Mesenchymal stem cell (in vitro differentiated cells and primary cell): ENCODE measurements around the gene NRP2.
A peak's percentile ranks its signal among the peaks of the same experiment; 100 is the strongest.

Experiments used
- DNase-seq: peaks from one replicate; pipeline ENCODE4 v3.0.0-alpha.2; 2013
- H2AFZ ChIP-seq: one replicate; pipeline ENCODE4 v1.6.1; 2013; ENCODE audit warnings: low read depth, mild to moderate bottlenecking, control low read depth, inconsistent platforms, low read length, moderate library complexity
- H2AK5ac ChIP-seq: 2 replicates; pipeline ENCODE4 v1.6.1; 2013; ENCODE audit warnings: low read length, moderate library complexity, mild to moderate bottlenecking, inconsistent platforms; ENCODE audit not compliant: severe bottlenecking
- H2BK120ac ChIP-seq: one replicate; pipeline ENCODE4 v1.6.1; 2013; ENCODE audit warnings: low read depth, mild to moderate bottlenecking, inconsistent platforms, low read length, moderate library complexity
- H2BK12ac ChIP-seq, 2 experiments: one replicate each; pipeline ENCODE4 v1.6.1; 2013; ENCODE audit warnings: inconsistent platforms in 2 of 2, low read length in 2 of 2, mild to moderate bottlenecking in 2 of 2, moderate library complexity in 2 of 2, control low read depth in 1 of 2
- H2BK15ac ChIP-seq: one replicate; pipeline ENCODE4 v1.6.1; 2013; ENCODE audit warnings: mild to moderate bottlenecking, low read depth, inconsistent platforms; ENCODE audit not compliant: poor library complexity, severe bottlenecking
- H2BK5ac ChIP-seq: 2 replicates; pipeline ENCODE4 v1.6.1; 2013; ENCODE audit warnings: low read depth, mild to moderate bottlenecking, low read length, control low read depth, inconsistent platforms; ENCODE audit not compliant: poor library complexity, severe bottlenecking
- H3K14ac ChIP-seq, 2 experiments: one replicate each; pipeline ENCODE4 v1.6.1; 2013; ENCODE audit warnings: inconsistent platforms in 2 of 2, low read length in 2 of 2, control low read depth in 1 of 2, mild to moderate bottlenecking in 1 of 2, moderate library complexity in 1 of 2
- H3K18ac ChIP-seq, 2 experiments: one replicate each; pipeline ENCODE4 v1.6.1; 2013; ENCODE audit warnings: inconsistent platforms in 2 of 2, low read length in 2 of 2, control low read depth in 1 of 2, low read depth in 1 of 2, mild to moderate bottlenecking in 1 of 2
- H3K23ac ChIP-seq, 2 experiments: one replicate each; pipeline ENCODE4 v1.6.1; 2013; ENCODE audit warnings: inconsistent platforms in 2 of 2, low read length in 2 of 2, mild to moderate bottlenecking in 2 of 2, moderate library complexity in 2 of 2, control low read depth in 1 of 2
- H3K27ac ChIP-seq: 2 replicates; pipeline ENCODE4 v1.5.1; 2013; ENCODE audit warnings: mild to moderate bottlenecking, moderate library complexity, low read length, control low read depth, inconsistent platforms; ENCODE audit not compliant: poor library complexity, severe bottlenecking
- H3K27me3 ChIP-seq, 2 experiments: 2 replicates each; pipeline versions ENCODE4 v1.6.1 to v1.7.0; 2013; ENCODE audit warnings: low read length in 2 of 2, mild to moderate bottlenecking in 2 of 2, moderate library complexity in 2 of 2, control low read depth in 1 of 2, inconsistent platforms in 1 of 2; ENCODE audit not compliant: control insufficient read depth in 1 of 2, insufficient read depth in 1 of 2
- H3K36me3 ChIP-seq, 2 experiments: 2 replicates each; pipeline versions ENCODE4 v1.6.1 to v1.7.0; 2013; ENCODE audit warnings: low read length in 2 of 2, control low read depth in 1 of 2, inconsistent platforms in 1 of 2, low read depth in 1 of 2, mild to moderate bottlenecking in 1 of 2; ENCODE audit not compliant: insufficient read depth in 2 of 2, control insufficient read depth in 1 of 2
- H3K4ac ChIP-seq, 2 experiments: one replicate each; pipeline ENCODE4 v1.6.1; 2013; ENCODE audit warnings: inconsistent platforms in 2 of 2, low read length in 2 of 2, mild to moderate bottlenecking in 2 of 2, moderate library complexity in 2 of 2, control low read depth in 1 of 2, low read depth in 1 of 2
- H3K4me1 ChIP-seq: 2 replicates; pipeline ENCODE4 v1.6.1; 2013; ENCODE audit warnings: low read depth, low read length, control low read depth; ENCODE audit not compliant: control insufficient read depth, insufficient read depth
- H3K4me2 ChIP-seq: 2 replicates; pipeline ENCODE4 v1.6.1; 2013; ENCODE audit warnings: low read length, mild to moderate bottlenecking, inconsistent platforms; ENCODE audit not compliant: poor library complexity, severe bottlenecking
- H3K4me3 ChIP-seq, 2 experiments: 2 replicates each; pipeline versions ENCODE4 v1.5.1 to v1.7.0; 2013; ENCODE audit warnings: low read length in 2 of 2, mild to moderate bottlenecking in 2 of 2, control low read depth in 1 of 2, low read depth in 1 of 2; ENCODE audit not compliant: insufficient read depth in 1 of 2
- H3K79me1 ChIP-seq: replicated peaks from 2 replicates; pipeline ENCODE4 v1.6.1; 2013; ENCODE audit warnings: mild to moderate bottlenecking, control low read depth, low read length, inconsistent platforms; ENCODE audit not compliant: poor library complexity, severe bottlenecking
- H3K9ac ChIP-seq: 2 replicates; pipeline ENCODE4 v1.7.0; 2013; ENCODE audit warnings: mild to moderate bottlenecking, low read length, moderate library complexity
- H3K9me3 ChIP-seq: 2 replicates; pipeline ENCODE4 v1.7.0; 2013; ENCODE audit warnings: mild to moderate bottlenecking, low read length; ENCODE audit not compliant: control insufficient read depth
- H4K8ac ChIP-seq: one replicate; pipeline ENCODE4 v1.6.1; 2013; ENCODE audit warnings: inconsistent platforms, mild to moderate bottlenecking, low read length, moderate library complexity
- H4K91ac ChIP-seq: one replicate; pipeline ENCODE4 v1.6.1; 2013; ENCODE audit warnings: mild to moderate bottlenecking, low read length, inconsistent platforms
- WGBS: methylation state at CpG from one replicate; pipeline ENCODE4 v1.1.7; 2013; ENCODE audit warnings: mixed read lengths; 5-methylcytosine and 5-hydroxymethylcytosine counted together

Gene NRP2

GRCh38 chr2:205692104-205692503, 9.8 kb downstream of the NRP2 start:
- Histone ChIP-seq H3K36me3 (no peaks in the 10 kb centered on the region), H2AFZ (no peak overlapping the region), H3K79me1 (peaks cover 36% of the 10 kb centered on the region), H4K8ac (no peak overlapping the region), H2AK5ac (no peak overlapping the region), H3K18ac (no peak overlapping the region), H3K27ac (no peak overlapping the region), H2BK5ac (no peak overlapping the region), H3K4ac (no peak overlapping the region), H3K27me3 (no peaks in the 10 kb centered on the region), H3K23ac (no peak overlapping the region), H3K9ac (no peak overlapping the region), H3K4me1 (peaks cover 23% of the 10 kb centered on the region), H4K91ac (no peak overlapping the region), H2BK15ac (no peak overlapping the region), H2BK12ac (no peak overlapping the region), H3K4me2 (no peak overlapping the region), H3K14ac (no peak overlapping the region), H3K4me3 (no peak overlapping the region), H2BK120ac (no peak overlapping the region), H3K9me3 (no peaks in the 10 kb centered on the region)
- WGBS: 80% methylated on average over 3 of the region's 3 CpGs
- peak; percentile 69 for DNase-seq

- H3K36me3 ChIP-seq: peaks cover 4 to 7% of the 10 kb centered on the region in 2 experiments
- H3K9me3 ChIP-seq: no peaks in the 10 kb centered on the region
- no peak overlapping the region for H2BK120ac ChIP-seq
- H3K27ac ChIP-seq: no peak overlapping the region
- DNase-seq: no peak
- H4K91ac ChIP-seq: no peak overlapping the region
- no peak overlapping the region for H3K18ac ChIP-seq
- H2AFZ ChIP-seq: no peak overlapping the region
- WGBS: 100% methylated on average over 2 of the region's 2 CpGs
- H3K23ac ChIP-seq: no peak overlapping the region
- H2AK5ac ChIP-seq: peak overlapping the region; percentile 93
- H2BK12ac ChIP-seq: no peak overlapping the region
- no peak overlapping the region for H3K4ac ChIP-seq
- no peak overlapping the region for H2BK5ac ChIP-seq
- H2BK15ac ChIP-seq: no peak overlapping the region
- no peak overlapping the region for H4K8ac ChIP-seq
- no peak overlapping the region for H3K9ac ChIP-seq
- peaks cover 21% of the 10 kb centered on the region for H3K4me1 ChIP-seq
- H3K27me3 ChIP-seq: no peaks in the 10 kb centered on the region
- H3K79me1 ChIP-seq: peaks cover 34% of the 10 kb centered on the region
- no peak overlapping the region for H3K4me3 ChIP-seq
- no peak overlapping the region for H3K4me2 ChIP-seq
- H3K14ac ChIP-seq: no peak overlapping the region
Measured at GRCh38 chr2:205694256-205694655, 12.0 kb downstream of the NRP2 start.

- Histone ChIP-seq H3K9me3 (no peaks in the 10 kb centered on the region), H3K36me3 (peaks cover 4 to 7% of the 10 kb centered on the region in 2 experiments), H2BK15ac (no peak overlapping the region), H3K23ac (peak overlapping the region in 1 of 2 experiments; percentile 46), H2BK12ac (peak overlapping the region in 1 of 2 experiments; percentile 75), H3K79me1 (peaks cover 29% of the 10 kb centered on the region), H2AK5ac (peak overlapping the region; percentile 28), H3K4me1 (peaks cover 26% of the 10 kb centered on the region), H3K18ac (peak overlapping the region; percentile 10 to 68), H3K14ac (peak overlapping the region in 1 of 2 experiments; percentile 53), H2BK5ac (no peak overlapping the region), H2BK120ac (no peak overlapping the region), H3K4me2 (no peak overlapping the region), H2AFZ (no peak overlapping the region), H3K4me3 (no peak overlapping the region), H3K9ac (no peak overlapping the region), H3K4ac (peak overlapping the region in 1 of 2 experiments; percentile 38), H4K8ac (no peak overlapping the region), H4K91ac (no peak overlapping the region), H3K27ac (peak overlapping the region; percentile 36), H3K27me3 (no peaks in the 10 kb centered on the region)
- WGBS: 63% methylated on average over 3 of the region's 3 CpGs
- DNase-seq: peak; percentile 69
Measured at GRCh38 chr2:205695460-205695991, 13.2 kb downstream of the NRP2 start.

GRCh38 chr2:205696331-205696926, 14.1 kb downstream of the NRP2 start:
- Histone ChIP-seq H3K79me1 (peaks cover 23% of the 10 kb centered on the region), H2BK15ac (no peak overlapping the region), H3K27me3 (no peaks in the 10 kb centered on the region), H2BK120ac (no peak overlapping the region), H2AK5ac (peak overlapping the region; percentile 1), H3K14ac (no peak overlapping the region), H3K27ac (peak overlapping the region; percentile 11), H3K4me1 (peaks cover 30% of the 10 kb centered on the region), H3K36me3 (peaks cover 4 to 7% of the 10 kb centered on the region in 2 experiments), H3K4me2 (no peak overlapping the region), H4K91ac (no peak overlapping the region), H3K23ac (no peak overlapping the region), H2AFZ (no peak overlapping the region), H3K9ac (no peak overlapping the region), H3K18ac (peak overlapping the region in 1 of 2 experiments; percentile 31), H3K4me3 (no peak overlapping the region), H2BK5ac (no peak overlapping the region), H3K9me3 (no peaks in the 10 kb centered on the region), H4K8ac (no peak overlapping the region), H2BK12ac (no peak overlapping the region), H3K4ac (no peak overlapping the region)
- 85% methylated on average over 9 of the region's 11 CpGs for WGBS
- DNase-seq: peak; percentile 52
